Left hindlimb (tissue), 1 donor: Measurements from ENCODE around the gene KCNE2.
"Not testable (repeated sequence)": the region's sequence is repeated elsewhere in the genome, so short reads cannot be mapped to it uniquely, and the experiment has no call there.

Experiments used
- DNase-seq: peaks from one replicate; pipeline ENCODE4 v3.0.0-alpha.2; 2018

Gene KCNE2

GRCh38 chr21:34417448-34418077 lies 53.8 kb downstream of the KCNE2 start:
- not testable (repeated sequence) for DNase-seq
